Measurements from ENCODE around the gene NMNAT2. TPM values are rescaled to one million over a fixed set of nuclear protein-coding genes. Genes with fewer than 3 reads are reported as not detected.

The NMNAT2 gene
- total and polyA plus RNA-seq, 2 of the 4 experiments (the other 2 are of a cell fraction), result 0.36 to 2.4 TPM

- Histone ChIP-seq H3K36me3 (ENCODE audit: control insufficient read depth, insufficient read depth, low read length) (no peaks in the 10 kb centered on the region), H2AK9ac (replicated peaks; ENCODE audit: low read depth, low read length, poor library complexity) (no peak overlapping the region), H2AK5ac (ENCODE audit: low read depth, low read length) (no peak overlapping the region), H2BK5ac (ENCODE audit: low read depth, low read length, poor library complexity, severe bottlenecking) (no peak overlapping the region), H3K4ac (ENCODE audit: low read depth, low read length) (no peak overlapping the region), H3K27ac (ENCODE audit: insufficient read depth, low read length) (no peak overlapping the region), H2BK120ac (ENCODE audit: low read depth, low read length) (no peak overlapping the region), H3K23ac (ENCODE audit: low read depth, low read length) (no peak overlapping the region), H3K14ac (replicated peaks; ENCODE audit: low read depth, low read length) (no peak overlapping the region), H3K9me3 (ENCODE audit: control insufficient read depth, insufficient read depth, low read length) (no peaks in the 10 kb centered on the region), H4K5ac (ENCODE audit: low read depth, low read length) (no peak overlapping the region), H3K18ac (ENCODE audit: low read depth, low read length) (no peak overlapping the region), H2BK20ac (ENCODE audit: low read depth, low read length) (no peak overlapping the region), H4K20me1 (ENCODE audit: insufficient read depth, low read length) (no peaks in the 10 kb centered on the region), H3K79me1 (ENCODE audit: low read depth in 1 of 2, low read length in 2 of 2) (no peaks in the 10 kb centered on the region), H3K4me3 (ENCODE audit: insufficient read depth, low read depth, low read length) (no peak overlapping the region), H4K8ac (ENCODE audit: low read depth in 2 of 2, low read length in 2 of 2) (no peak overlapping the region), H2AFZ (replicated peaks; ENCODE audit: low read length, poor library complexity) (no peak overlapping the region), H3K9me1 (ENCODE audit: insufficient read depth, low read length) (no peaks in the 10 kb centered on the region), H3K56ac (ENCODE audit: extremely low read depth, insufficient read depth, low read length) (no peak overlapping the region), H3K4me1 (ENCODE audit: control insufficient read depth, insufficient read depth, low read length) (peaks cover 2% of the 10 kb centered on the region; the same call in 1 of the 2 replicates), H3K27me3 (ENCODE audit: control insufficient read depth, insufficient read depth, low read length) (no peaks in the 10 kb centered on the region), H3K9ac (ENCODE audit: low read depth, low read length) (no peak overlapping the region), H3K4me2 (ENCODE audit: low read depth, low read length) (no peak overlapping the region), H2BK15ac (ENCODE audit: low read depth, low read length) (no peak overlapping the region), H4K91ac (ENCODE audit: insufficient read depth, low read depth, low read length) (no peak overlapping the region)
- in situ Hi-C loops (cut with MboI; ENCODE audit: low sequenced_read_pairs), result no loop called here
- intact Hi-C loops (cut with micrococcal nuclease), result no loop called here
- no peak for TF ChIP-seq MAFK (IDR thresholded peaks at IDR 0.05; ENCODE audit: low read depth, low read length)
- TF ChIP-seq RAD21 (IDR thresholded peaks at IDR 0.05; ENCODE audit: low read length), result no peak
- no peak for TF ChIP-seq NFE2L2 (IDR thresholded peaks at IDR 0.05; ENCODE audit: low read depth, low read length)
- no peak for TF ChIP-seq MXI1 (IDR thresholded peaks at IDR 0.05; ENCODE audit: borderline replicate concordance, low read depth, low read length)
- TF ChIP-seq RCOR1 (IDR thresholded peaks at IDR 0.05; ENCODE audit: insufficient replicate concordance, low read length), result no peak
- no peak for TF ChIP-seq SMC3 (IDR thresholded peaks at IDR 0.05; ENCODE audit: low read depth, low read length)
- no peak for TF ChIP-seq FOS (IDR thresholded peaks at IDR 0.05; ENCODE audit: low read depth, low read length)
- no peak for TF ChIP-seq RFX5 (IDR thresholded peaks at IDR 0.05; ENCODE audit: low read depth, low read length)
- TF ChIP-seq POLR2A (IDR thresholded peaks at IDR 0.05; ENCODE audit: low read depth, low read length), result no peak
- TF ChIP-seq CTCF (conservative IDR thresholded peaks at IDR 0.05; ENCODE audit: low read depth, low read length), result no peak
- TF ChIP-seq, protein P1, sequence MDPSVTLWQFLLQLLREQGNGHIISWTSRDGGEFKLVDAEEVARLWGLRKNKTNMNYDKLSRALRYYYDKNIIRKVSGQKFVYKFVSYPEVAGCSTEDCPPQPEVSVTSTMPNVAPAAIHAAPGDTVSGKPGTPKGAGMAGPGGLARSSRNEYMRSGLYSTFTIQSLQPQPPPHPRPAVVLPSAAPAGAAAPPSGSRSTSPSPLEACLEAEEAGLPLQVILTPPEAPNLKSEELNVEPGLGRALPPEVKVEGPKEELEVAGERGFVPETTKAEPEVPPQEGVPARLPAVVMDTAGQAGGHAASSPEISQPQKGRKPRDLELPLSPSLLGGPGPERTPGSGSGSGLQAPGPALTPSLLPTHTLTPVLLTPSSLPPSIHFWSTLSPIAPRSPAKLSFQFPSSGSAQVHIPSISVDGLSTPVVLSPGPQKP (IDR thresholded peaks at IDR 0.05; ENCODE audit: borderline replicate concordance, low read depth, low read length), result no peak
- no peak for TF ChIP-seq USF2 (IDR thresholded peaks at IDR 0.05; ENCODE audit: low read depth, low read length)
- POLR2A ChIA-PET (ENCODE audit: unreplicated experiment), result no interaction called here
- DNase-seq, result no peak
- dilution Hi-C loops (cut with HindIII; ENCODE audit: low sequenced_read_pairs, unreplicated experiment), result no loop called here
- no TSS peak for BruUV-seq (replicated peaks)
- WGBS, 2 experiments (ENCODE audit: extremely low coverage in 2 of 2, insufficient read length in 1 of 2), result 68% methylated on average over 4 of the region's 5 CpGs; no CpG with 5 or more reads in 1 of the 2 experiments
- CTCF ChIA-PET, result interaction anchor here (0.7 kb wide), 1 partner anchor 101 kb away, joined by 3 read pairs; no protein-coding TSS in a partner anchor
- no peak for ATAC-seq (ENCODE audit: low read depth)
Observed at GRCh38 chr1:183310753-183311479, 107.3 kb downstream of the NMNAT2 start.

Measured in IMR-90 (cell line).